Measurements from ENCODE around the gene CACNA1I. TPM values are rescaled to one million over a fixed set of nuclear protein-coding genes. Genes with fewer than 3 reads are reported as not detected.

Gene CACNA1I
- total and polyA plus RNA-seq, 2 donors (not counting 1 experiment from before 2014, with no cell fraction given) = under 0.01 to 0.01 TPM

- H3K27ac ChIP-seq (ENCODE audit: insufficient read depth, low read length) = no peak overlapping the region
- no peak overlapping the region for H3K4me3 ChIP-seq (replicated peaks in 1 of 4; ENCODE audit: control extremely low read depth in 1 of 4, insufficient read depth in 1 of 4, low read depth in 3 of 4, low read length in 4 of 4)
- H4K20me1 ChIP-seq (ENCODE audit: control insufficient read depth, extremely low read depth, insufficient read depth, low read length) = no peaks in the 10 kb centered on the region
- no peak for DNase-seq (ENCODE audit: low read depth in 2 of 2)
- H3K27me3 ChIP-seq (ENCODE audit: control insufficient read depth, insufficient read depth, low read length) = peaks cover 10% of the 10 kb centered on the region
- H3K4me1 ChIP-seq (ENCODE audit: control insufficient read depth, extremely low read depth, insufficient read depth, low read length) = no peaks in the 10 kb centered on the region
- no peaks in the 10 kb centered on the region for H3K36me3 ChIP-seq (ENCODE audit: control insufficient read depth, insufficient read depth, low read length)
- TF ChIP-seq EZH2 (IDR thresholded peaks at IDR 0.05; ENCODE audit: low read length, missing control alignments) = no peak
- TF ChIP-seq, protein P1, sequence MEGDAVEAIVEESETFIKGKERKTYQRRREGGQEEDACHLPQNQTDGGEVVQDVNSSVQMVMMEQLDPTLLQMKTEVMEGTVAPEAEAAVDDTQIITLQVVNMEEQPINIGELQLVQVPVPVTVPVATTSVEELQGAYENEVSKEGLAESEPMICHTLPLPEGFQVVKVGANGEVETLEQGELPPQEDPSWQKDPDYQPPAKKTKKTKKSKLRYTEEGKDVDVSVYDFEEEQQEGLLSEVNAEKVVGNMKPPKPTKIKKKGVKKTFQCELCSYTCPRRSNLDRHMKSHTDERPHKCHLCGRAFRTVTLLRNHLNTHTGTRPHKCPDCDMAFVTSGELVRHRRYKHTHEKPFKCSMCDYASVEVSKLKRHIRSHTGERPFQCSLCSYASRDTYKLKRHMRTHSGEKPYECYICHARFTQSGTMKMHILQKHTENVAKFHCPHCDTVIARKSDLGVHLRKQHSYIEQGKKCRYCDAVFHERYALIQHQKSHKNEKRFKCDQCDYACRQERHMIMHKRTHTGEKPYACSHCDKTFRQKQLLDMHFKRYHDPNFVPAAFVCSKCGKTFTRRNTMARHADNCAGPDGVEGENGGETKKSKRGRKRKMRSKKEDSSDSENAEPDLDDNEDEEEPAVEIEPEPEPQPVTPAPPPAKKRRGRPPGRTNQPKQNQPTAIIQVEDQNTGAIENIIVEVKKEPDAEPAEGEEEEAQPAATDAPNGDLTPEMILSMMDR (conservative IDR thresholded peaks at IDR 0.05 in 1 of 2, IDR thresholded peaks at IDR 0.05 in 1 of 2; ENCODE audit: low read depth in 1 of 2, low read length in 2 of 2) = no peak
- H3K9ac ChIP-seq (ENCODE audit: insufficient read depth, low read length) = no peak overlapping the region
- H3K4me2 ChIP-seq (ENCODE audit: extremely low read depth, insufficient read depth, low read length) = no peak overlapping the region
- no peak overlapping the region for H2AFZ ChIP-seq (ENCODE audit: low read length)
- no peaks in the 10 kb centered on the region for H3K9me3 ChIP-seq (ENCODE audit: control insufficient read depth, insufficient read depth, low read depth, low read length)
- H3K79me2 ChIP-seq (ENCODE audit: control insufficient read depth, insufficient read depth, low read length) = no peaks in the 10 kb centered on the region
Observed at GRCh38 chr22:39690881-39691605, 120.5 kb downstream of the CACNA1I start.

DNA sequence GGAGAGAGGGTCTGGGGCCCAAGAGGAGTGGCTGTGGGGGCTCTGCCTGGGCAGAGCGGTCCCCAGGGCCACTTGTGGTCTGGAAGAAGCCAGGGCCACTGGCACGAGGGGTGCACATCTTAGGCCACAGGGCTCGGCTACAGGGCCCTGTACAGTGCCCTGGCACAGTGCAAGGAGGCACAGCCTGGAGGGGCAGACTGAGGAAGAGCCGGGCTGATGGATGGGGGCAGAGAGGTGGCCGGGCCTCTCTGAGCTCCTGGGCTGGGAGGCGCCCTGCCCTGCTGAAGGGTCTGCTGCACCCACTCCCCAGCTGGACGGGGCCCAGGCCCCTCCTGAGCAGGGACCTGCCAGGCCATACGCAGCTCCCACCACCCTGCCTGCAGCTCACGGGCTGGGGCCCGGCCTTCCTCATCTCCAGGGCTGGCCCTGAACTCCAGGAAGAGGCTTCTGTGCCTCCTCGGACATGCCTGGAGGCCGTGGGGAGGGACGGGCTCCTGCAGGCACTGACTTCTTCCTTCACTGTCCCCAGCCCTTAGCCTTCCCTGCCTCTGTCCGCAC, 123.5 kb downstream of the CACNA1I start:
- Histone ChIP-seq H3K9ac (ENCODE audit: insufficient read depth, low read length) (no peak overlapping the region), H3K79me2 (ENCODE audit: control insufficient read depth, insufficient read depth, low read length) (no peaks in the 10 kb centered on the region), H3K4me3 (replicated peaks in 1 of 4; ENCODE audit: control extremely low read depth in 1 of 4, insufficient read depth in 1 of 4, low read depth in 3 of 4, low read length in 4 of 4) (no peak overlapping the region), H3K9me3 (ENCODE audit: control insufficient read depth, insufficient read depth, low read depth, low read length) (no peaks in the 10 kb centered on the region), H3K27me3 (ENCODE audit: control insufficient read depth, insufficient read depth, low read length) (peaks cover 2% of the 10 kb centered on the region), H3K36me3 (ENCODE audit: control insufficient read depth, insufficient read depth, low read length) (no peaks in the 10 kb centered on the region), H2AFZ (ENCODE audit: low read length) (no peak overlapping the region), H4K20me1 (ENCODE audit: control insufficient read depth, extremely low read depth, insufficient read depth, low read length) (no peaks in the 10 kb centered on the region), H3K27ac (ENCODE audit: insufficient read depth, low read length) (no peak overlapping the region), H3K4me2 (ENCODE audit: extremely low read depth, insufficient read depth, low read length) (no peak overlapping the region), H3K4me1 (ENCODE audit: control insufficient read depth, extremely low read depth, insufficient read depth, low read length) (no peaks in the 10 kb centered on the region)
- no peak for DNase-seq (ENCODE audit: low read depth in 2 of 2)
- no peak for TF ChIP-seq EZH2 (IDR thresholded peaks at IDR 0.05; ENCODE audit: low read length, missing control alignments)
- TF ChIP-seq, protein P1 (conservative IDR thresholded peaks at IDR 0.05 in 1 of 2, IDR thresholded peaks at IDR 0.05 in 1 of 2; ENCODE audit: low read depth in 1 of 2, low read length in 2 of 2) = no peak

DNA sequence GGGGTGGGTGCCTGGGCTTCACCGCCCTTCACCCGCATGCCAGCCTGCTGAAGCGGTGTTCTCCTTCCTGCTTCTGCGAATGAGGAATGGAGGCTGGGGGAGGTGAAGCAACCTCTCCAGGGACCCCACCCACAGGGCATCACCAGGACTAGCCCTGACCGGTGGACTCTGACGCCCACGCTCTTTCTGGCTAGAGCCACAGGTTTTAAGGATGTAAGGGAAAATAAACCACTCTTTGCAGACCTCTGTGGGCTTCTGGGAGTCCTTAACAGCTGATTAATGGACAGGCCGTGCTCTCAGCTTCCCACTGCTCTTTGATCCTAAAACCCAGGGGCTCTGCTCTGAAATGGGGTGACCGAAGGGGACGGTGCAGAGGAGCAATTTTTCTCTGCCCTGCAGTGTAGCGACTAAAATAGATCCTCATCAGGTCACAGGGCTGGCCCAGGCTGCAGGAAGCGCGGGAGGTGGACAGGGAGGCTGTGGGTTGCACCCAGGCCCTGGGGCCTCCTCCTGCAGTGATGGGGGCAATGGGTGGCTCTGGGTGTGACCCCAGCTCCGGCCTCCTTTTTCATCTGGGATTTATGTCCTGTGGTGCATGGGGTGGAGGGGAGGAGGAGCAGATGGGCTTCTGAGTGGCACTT, 127.4 kb downstream of the CACNA1I start:
- TF ChIP-seq EZH2 (IDR thresholded peaks at IDR 0.05; ENCODE audit: low read length, missing control alignments) = no peak
- Histone ChIP-seq H3K4me1 (ENCODE audit: control insufficient read depth, extremely low read depth, insufficient read depth, low read length) (no peaks in the 10 kb centered on the region), H3K4me2 (ENCODE audit: extremely low read depth, insufficient read depth, low read length) (no peak overlapping the region), H3K36me3 (ENCODE audit: control insufficient read depth, insufficient read depth, low read length) (no peaks in the 10 kb centered on the region), H4K20me1 (ENCODE audit: control insufficient read depth, extremely low read depth, insufficient read depth, low read length) (no peaks in the 10 kb centered on the region), H2AFZ (ENCODE audit: low read length) (no peak overlapping the region), H3K4me3 (replicated peaks in 1 of 4; ENCODE audit: control extremely low read depth in 1 of 4, insufficient read depth in 1 of 4, low read depth in 3 of 4, low read length in 4 of 4) (no peak overlapping the region), H3K27ac (ENCODE audit: insufficient read depth, low read length) (no peak overlapping the region), H3K9me3 (ENCODE audit: control insufficient read depth, insufficient read depth, low read depth, low read length) (no peaks in the 10 kb centered on the region), H3K79me2 (ENCODE audit: control insufficient read depth, insufficient read depth, low read length) (no peaks in the 10 kb centered on the region), H3K9ac (ENCODE audit: insufficient read depth, low read length) (no peak overlapping the region), H3K27me3 (ENCODE audit: control insufficient read depth, insufficient read depth, low read length) (no peaks in the 10 kb centered on the region)
- no peak for DNase-seq (ENCODE audit: low read depth in 2 of 2)
